NCI-H2227 (cell line): ENCODE results near the gene ARHGAP22.

Experiments used
- DNase-seq: peaks from one replicate; lab custom pipeline; 2025; ENCODE audit not compliant: unreplicated experiment; lab: John Stamatoyannopoulos, UW

The ARHGAP22 gene

GRCh38 chr10:48535416-48536155 lies 69.3 kb downstream of the ARHGAP22 start:
- DNase-seq = no peak

- no peak for DNase-seq
Observed at GRCh38 chr10:48533951-48534720, 70.7 kb downstream of the ARHGAP22 start.

- no peak for DNase-seq
Observed at GRCh38 chr10:48533540-48533939, 71.3 kb downstream of the ARHGAP22 start.

- no peak for DNase-seq
Observed at GRCh38 chr10:48531486-48531885, 73.4 kb downstream of the ARHGAP22 start.

GRCh38 chr10:48529331-48529730 lies 75.5 kb downstream of the ARHGAP22 start:
- DNase-seq = no peak

- no peak for DNase-seq
Observed at GRCh38 chr10:48527756-48528155, 77.1 kb downstream of the ARHGAP22 start.

GRCh38 chr10:48526846-48527505 lies 77.9 kb downstream of the ARHGAP22 start:
- no peak for DNase-seq

GRCh38 chr10:48526011-48526821 lies 78.7 kb downstream of the ARHGAP22 start:
- DNase-seq = no peak

- DNase-seq = no peak
Observed at GRCh38 chr10:48525113-48525512, 79.8 kb downstream of the ARHGAP22 start.

- peak; percentile 17 for DNase-seq
Observed at GRCh38 chr10:48523820-48524758, 80.8 kb downstream of the ARHGAP22 start.

- DNase-seq = no peak
Observed at GRCh38 chr10:48523212-48523819, 81.6 kb downstream of the ARHGAP22 start.

- no peak for DNase-seq
Observed at GRCh38 chr10:48522011-48522765, 82.7 kb downstream of the ARHGAP22 start.

- DNase-seq = no peak
Observed at GRCh38 chr10:48520594-48520993, 84.3 kb downstream of the ARHGAP22 start.

GRCh38 chr10:48520184-48520506 lies 84.7 kb downstream of the ARHGAP22 start:
- no peak for DNase-seq

GRCh38 chr10:48519481-48520183 lies 85.2 kb downstream of the ARHGAP22 start:
- no peak for DNase-seq

- no peak for DNase-seq
Observed at GRCh38 chr10:48518986-48519385, 85.9 kb downstream of the ARHGAP22 start.

- no peak for DNase-seq
Observed at GRCh38 chr10:48517911-48518811, 86.7 kb downstream of the ARHGAP22 start.
